OCI-LY7 (cell line): Measurements from ENCODE around the gene MDH2. TPM values are rescaled to one million over a fixed set of nuclear protein-coding genes. Genes with fewer than 3 reads are reported as not detected.
"Not testable (repeated sequence)": the region's sequence is repeated elsewhere in the genome, so short reads cannot be mapped to it uniquely, and the experiment has no call there.

Experiments used
- BruUV-seq: library from RNA; stranded (reverse); fragments of 400-500 nt; replicated peaks from 2 replicates; lab custom pipeline; 2021; lab: Mats Ljungman, UMichigan
- CTCF ChIA-PET: fragments of 300-600 bp; sonication (Branson Sonifier 250); formaldehyde crosslinking; loops from one replicate; lab custom pipeline; 2022; ENCODE audit warnings: antibody characterized with exemption; ENCODE audit not compliant: unreplicated experiment; lab: Charles Lee
- POLR2A ChIA-PET: fragments of 300-600 bp; sonication (Branson Sonifier 250); formaldehyde crosslinking; loops from one replicate; lab custom pipeline; 2022; ENCODE audit warnings: antibody characterized with exemption; lab: Charles Lee
- DNase-seq: peaks from one replicate; pipeline ENCODE4 v3.0.0-alpha.2; 2015; ENCODE audit warnings: low spot score
- H2AFZ ChIP-seq: fragments of 200-600 bp; sonication (generic), shearing (Covaris generic); 2 replicates; pipeline ENCODE4 v1.6.1; 2014; ENCODE audit warnings: mild to moderate bottlenecking, antibody characterized with exemption, low read length, moderate library complexity
- H3K27ac ChIP-seq: fragments of 200-600 bp; sonication (generic); 2 replicates; pipeline ENCODE4 v1.5.1; 2014; ENCODE audit warnings: mixed run types, low read depth, mild to moderate bottlenecking, moderate library complexity, low read length, inconsistent platforms; ENCODE audit not compliant: poor library complexity, severe bottlenecking
- H3K36me3 ChIP-seq: fragments of 200-600 bp; sonication (generic); 2 replicates; pipeline ENCODE4 v1.6.1; 2014; ENCODE audit warnings: mild to moderate bottlenecking, antibody characterized with exemption, low read length, moderate library complexity, mixed read lengths; ENCODE audit not compliant: insufficient read depth
- H3K4me1 ChIP-seq: fragments of 200-600 bp; sonication (generic); 2 replicates; pipeline ENCODE4 v1.5.1; 2014; ENCODE audit warnings: mild to moderate bottlenecking, low read length; ENCODE audit not compliant: insufficient read depth, poor library complexity, severe bottlenecking
- H3K4me2 ChIP-seq: fragments of 200-600 bp; sonication (generic); 2 replicates; pipeline ENCODE4 v1.6.1; 2014; ENCODE audit warnings: mild to moderate bottlenecking, low read length
- H3K4me3 ChIP-seq: fragments of 200-600 bp; sonication (generic); 2 replicates; pipeline ENCODE4 v1.5.1; 2014; ENCODE audit warnings: mild to moderate bottlenecking, low read depth, low read length; ENCODE audit not compliant: poor library complexity, severe bottlenecking
- H3K79me2 ChIP-seq: fragments of 200-600 bp; sonication (generic); 2 replicates; pipeline ENCODE4 v1.6.1; 2016; ENCODE audit warnings: low read depth, mild to moderate bottlenecking, low read length, moderate library complexity, mixed read lengths; ENCODE audit not compliant: insufficient read depth
- H3K9me2 ChIP-seq: fragments of 200-600 bp; sonication (generic); 2 replicates; pipeline ENCODE4 v1.6.1; 2016; ENCODE audit warnings: mild to moderate bottlenecking, low read length, mixed read lengths; ENCODE audit not compliant: insufficient read depth
- H3K9me3 ChIP-seq: fragments of 200-600 bp; sonication (generic); 2 replicates; pipeline ENCODE4 v1.6.1; 2014; ENCODE audit warnings: mild to moderate bottlenecking, mixed run types, low read length, mixed read lengths
- H4K20me1 ChIP-seq: fragments of 200-600 bp; sonication (generic); 2 replicates; pipeline ENCODE4 v1.6.1; 2014; ENCODE audit warnings: mild to moderate bottlenecking, antibody characterized with exemption, low read length, moderate library complexity, mixed read lengths; ENCODE audit not compliant: insufficient read depth
- EZH2phosphoT487 ChIP-seq: fragments of 200-600 bp; sonication (generic); IDR thresholded peaks from 2 replicates; pipeline ENCODE4 v1.6.1; 2018; ENCODE audit warnings: low read depth, borderline replicate concordance, mild to moderate bottlenecking, mixed run types, antibody characterized with exemption, low read length, moderate library complexity, mixed read lengths
- intact Hi-C: fragments of 100-400 bp; cut with micrococcal nuclease; formaldehyde crosslinking; loops from one replicate; pipeline ENCODE4 v1.10.0; 2022; ENCODE audit not compliant: unreplicated experiment
- total RNA-seq, 2 experiments: library from RNA; depleted of rRNA in 1 of 2; stranded (reverse); fragments of >200 nt in 1 of 2; shearing (Covaris generic) in 1 of 2; gene quantifications; 2 replicates each; pipeline ENCODE4 v1.2.3, GENCODE V29; 2014 to 2022
- TF ChIP-seq, protein P1 (sequence below): fragments of 200-600 bp; sonication (generic); conservative IDR thresholded peaks from 2 replicates; pipeline ENCODE4 v1.5.1; 2014; ENCODE audit warnings: mild to moderate bottlenecking, antibody characterized with exemption, low read length, moderate library complexity, mixed read lengths

Gene MDH2
- total RNA-seq, 2 experiments from 2014 or later: 155 to 253 TPM

DNA sequence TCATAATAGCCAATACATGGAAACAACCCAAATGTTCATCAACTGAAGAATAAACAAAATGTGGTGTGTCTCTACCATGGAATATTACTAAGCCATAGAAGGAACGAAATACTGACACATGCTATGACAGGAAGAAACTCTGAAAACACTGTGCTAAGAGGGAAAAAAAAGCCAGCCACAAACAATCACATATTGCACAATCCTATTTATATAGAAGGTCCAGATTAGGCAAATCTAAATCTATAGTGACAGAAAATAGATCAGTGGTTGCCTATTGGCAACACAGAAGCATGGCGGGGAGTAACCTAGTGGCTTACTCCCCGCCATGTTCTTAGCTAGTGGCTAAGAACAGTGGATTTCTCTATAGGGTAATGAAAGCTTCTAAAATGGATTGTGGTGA lies 48.0 kb downstream of the MDH2 start:
- Histone ChIP-seq H3K4me1 (no peaks in the 10 kb centered on the region), H3K27ac (no peak overlapping the region), H4K20me1 (no peaks in the 10 kb centered on the region), H3K36me3 (no peaks in the 10 kb centered on the region), H3K4me3 (no peak overlapping the region), H3K79me2 (no peaks in the 10 kb centered on the region), H2AFZ (no peak overlapping the region), H3K9me2 (no peaks in the 10 kb centered on the region), H3K9me3 (no peaks in the 10 kb centered on the region), H3K4me2 (no peak overlapping the region)
- no peak for DNase-seq
- no peak for TF ChIP-seq EZH2phosphoT487
- TF ChIP-seq, protein P1, sequence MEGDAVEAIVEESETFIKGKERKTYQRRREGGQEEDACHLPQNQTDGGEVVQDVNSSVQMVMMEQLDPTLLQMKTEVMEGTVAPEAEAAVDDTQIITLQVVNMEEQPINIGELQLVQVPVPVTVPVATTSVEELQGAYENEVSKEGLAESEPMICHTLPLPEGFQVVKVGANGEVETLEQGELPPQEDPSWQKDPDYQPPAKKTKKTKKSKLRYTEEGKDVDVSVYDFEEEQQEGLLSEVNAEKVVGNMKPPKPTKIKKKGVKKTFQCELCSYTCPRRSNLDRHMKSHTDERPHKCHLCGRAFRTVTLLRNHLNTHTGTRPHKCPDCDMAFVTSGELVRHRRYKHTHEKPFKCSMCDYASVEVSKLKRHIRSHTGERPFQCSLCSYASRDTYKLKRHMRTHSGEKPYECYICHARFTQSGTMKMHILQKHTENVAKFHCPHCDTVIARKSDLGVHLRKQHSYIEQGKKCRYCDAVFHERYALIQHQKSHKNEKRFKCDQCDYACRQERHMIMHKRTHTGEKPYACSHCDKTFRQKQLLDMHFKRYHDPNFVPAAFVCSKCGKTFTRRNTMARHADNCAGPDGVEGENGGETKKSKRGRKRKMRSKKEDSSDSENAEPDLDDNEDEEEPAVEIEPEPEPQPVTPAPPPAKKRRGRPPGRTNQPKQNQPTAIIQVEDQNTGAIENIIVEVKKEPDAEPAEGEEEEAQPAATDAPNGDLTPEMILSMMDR: no peak
- intact Hi-C loops: no loop called here
- CTCF ChIA-PET: no interaction called here
- BruUV-seq: no TSS peak
- POLR2A ChIA-PET: no interaction called here

DNA sequence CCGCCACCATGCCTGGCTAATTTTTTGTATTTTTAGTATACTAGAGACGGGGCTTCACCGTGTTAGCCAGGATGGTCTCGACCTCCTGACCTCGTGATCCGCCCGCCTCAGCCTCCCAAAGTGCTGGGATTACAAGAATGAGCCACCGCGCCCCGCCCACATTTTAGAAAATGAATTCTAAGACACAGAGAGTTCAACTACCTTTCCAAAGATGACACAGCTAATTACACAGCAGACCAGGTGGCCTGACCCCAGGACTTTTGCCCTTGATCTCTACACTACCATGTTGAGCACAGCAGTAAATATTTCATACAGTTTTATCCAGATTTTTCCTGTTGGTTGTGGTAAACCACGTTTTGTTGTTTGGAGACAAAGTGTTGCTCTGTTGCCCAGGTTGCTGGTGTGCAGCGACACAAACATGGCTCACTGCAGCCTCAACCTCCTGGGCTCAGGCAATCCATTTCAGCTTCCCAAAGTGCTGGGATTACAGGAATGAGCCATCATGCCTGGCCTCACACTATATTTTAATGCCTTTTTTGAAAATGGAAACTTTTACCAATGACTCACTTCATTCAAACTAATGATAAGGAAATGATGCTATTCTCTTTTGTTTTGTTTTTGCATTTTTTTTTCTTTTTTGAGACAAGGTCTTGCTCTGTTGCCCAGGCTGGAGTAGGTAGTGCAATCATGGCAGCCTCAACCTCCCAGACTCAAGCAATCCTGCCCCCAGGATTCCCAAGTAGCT lies 54.0 kb downstream of the MDH2 start:
- H3K4me2 ChIP-seq, H3K4me3 ChIP-seq, intact Hi-C loops, H2AFZ ChIP-seq, H3K9me2 ChIP-seq, H3K9me3 ChIP-seq, H3K79me2 ChIP-seq, POLR2A ChIA-PET, H3K4me1 ChIP-seq, DNase-seq, H4K20me1 ChIP-seq, H3K27ac ChIP-seq, H3K36me3 ChIP-seq, CTCF ChIA-PET, BruUV-seq: not testable (repeated sequence)

DNA sequence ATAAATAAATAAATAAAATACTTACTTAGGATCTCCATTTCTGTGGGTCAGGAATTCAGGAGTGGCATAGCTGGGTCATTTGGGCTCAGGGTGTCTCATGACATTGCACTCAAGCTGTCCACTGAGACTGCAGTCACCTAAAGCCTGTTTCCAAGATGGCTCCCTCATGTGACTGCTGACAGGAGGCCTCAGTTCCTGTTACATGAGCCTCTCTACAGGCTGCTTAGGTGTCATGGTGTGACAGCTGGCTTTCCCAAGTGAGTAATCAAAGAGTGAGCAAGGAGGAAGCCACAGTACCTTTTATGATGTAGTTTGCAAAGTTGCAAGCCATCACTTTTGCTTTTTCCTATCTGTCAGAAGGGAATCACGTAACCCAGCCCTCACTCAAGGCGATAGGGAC lies 55.9 kb downstream of the MDH2 start:
- H3K36me3 ChIP-seq, H3K9me2 ChIP-seq, H3K9me3 ChIP-seq, H3K79me2 ChIP-seq, H2AFZ ChIP-seq, CTCF ChIA-PET, H3K4me3 ChIP-seq, intact Hi-C loops, BruUV-seq, H3K27ac ChIP-seq, H3K4me2 ChIP-seq, DNase-seq, H4K20me1 ChIP-seq, H3K4me1 ChIP-seq: not testable (repeated sequence)
- POLR2A ChIA-PET: interaction anchor here (0.7 kb wide), 1 partner anchor 533 kb away, joined by 4 read pairs; no protein-coding TSS in a partner anchor

DNA sequence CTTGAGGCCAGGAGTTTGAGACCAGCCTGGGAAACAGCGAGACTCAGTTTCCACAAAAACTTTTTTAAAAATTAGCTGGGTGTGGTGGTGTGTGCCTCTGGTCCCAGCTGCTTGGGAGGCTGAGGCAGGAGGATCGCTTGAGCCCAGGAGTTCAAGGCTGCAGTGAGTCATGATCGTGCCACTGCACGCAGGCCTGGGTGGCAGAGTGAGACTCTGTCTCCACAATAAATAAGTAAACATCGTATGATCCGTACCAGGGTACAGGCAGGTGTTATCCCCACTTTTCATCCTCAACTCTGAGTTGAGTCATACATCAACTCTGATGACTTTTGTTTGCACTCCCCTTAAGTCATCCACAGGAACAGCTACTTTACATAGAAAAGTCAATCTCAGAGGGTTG lies 58.2 kb downstream of the MDH2 start:
- H3K4me1 ChIP-seq: peaks cover 13% of the 10 kb centered on the region
- H2AFZ ChIP-seq, H3K36me3 ChIP-seq, H3K9me3 ChIP-seq, DNase-seq, POLR2A ChIA-PET, H3K4me2 ChIP-seq, H3K27ac ChIP-seq, CTCF ChIA-PET, H3K9me2 ChIP-seq, H4K20me1 ChIP-seq, intact Hi-C loops, BruUV-seq, H3K4me3 ChIP-seq, H3K79me2 ChIP-seq: not testable (repeated sequence)
